GM12892 (cell line): Measurements from ENCODE around the gene RNF215.

Source experiments
- POLR2A ChIP-seq: IDR thresholded peaks from 2 replicates; pipeline ENCODE4 v1.6.1; 2011; ENCODE audit warnings: low read depth, low read length, control low read depth
- POLR2AphosphoS5 ChIP-seq: IDR thresholded peaks from 2 replicates; pipeline ENCODE4 v1.6.1; 2011; ENCODE audit warnings: low read depth, low read length, control low read depth
- TAF1 ChIP-seq: IDR thresholded peaks from 2 replicates; pipeline ENCODE4 v1.6.1; 2011; ENCODE audit warnings: low read depth, mild to moderate bottlenecking, control low read depth, low read length, borderline replicate concordance

- TF ChIP-seq TAF1 (no peak), POLR2AphosphoS5 (no peak), POLR2A (no peak)
These were observed 21.3 kb downstream of the RNF215 start for GRCh38 chr22:30365891-30366290.
